Measurements from ENCODE around the gene CTNND1. TPM values are rescaled to one million over a fixed set of nuclear protein-coding genes. Genes with fewer than 3 reads are reported as not detected.

Gene CTNND1
- total RNA-seq, 1 donor from 2014 or later, result 426 TPM

Other genes starting within 250 kb of the CTNND1 start
- 10.4 TPM for gene SLC43A1, start 246.1 kb upstream of the CTNND1 start, total RNA-seq
- 50.5 TPM for gene TIMM10, start 231.0 kb upstream of the CTNND1 start, total RNA-seq
- not detected for gene SMTNL1, start 224.2 kb upstream of the CTNND1 start, total RNA-seq
- 83.1 TPM for gene UBE2L6, start 194.1 kb upstream of the CTNND1 start, total RNA-seq
- 302 TPM for gene SERPING1, start 164.1 kb upstream of the CTNND1 start, total RNA-seq
- 0.44 TPM for gene YPEL4, start 111.9 kb upstream of the CTNND1 start, total RNA-seq
- gene CLP1, start 104.0 kb upstream of the CTNND1 start, total RNA-seq, result 10.0 TPM
- gene ZDHHC5, start 93.7 kb upstream of the CTNND1 start, total RNA-seq, result 91.9 TPM
- gene MED19, start 49.6 kb upstream of the CTNND1 start, total RNA-seq, result 12.7 TPM
- 108 TPM for gene TMX2, start 49.2 kb upstream of the CTNND1 start, total RNA-seq
- 111 TPM for gene SELENOH, start 20.3 kb upstream of the CTNND1 start, total RNA-seq
- gene BTBD18, start 10.0 kb upstream of the CTNND1 start, total RNA-seq, result not detected